ENCODE results near the gene ELAVL2.

ELAVL2 gene

GRCh38 chr9:23799521-23799920 is 26.5 kb downstream of the ELAVL2 start:
- no peak for TF ChIP-seq ZFX (IDR thresholded peaks at IDR 0.05; ENCODE audit: borderline replicate concordance)
- no peak for TF ChIP-seq CTCF (IDR thresholded peaks at IDR 0.05)
- no peak overlapping the region for H3K27ac ChIP-seq

GRCh38 chr9:23798325-23798724 is 27.7 kb downstream of the ELAVL2 start:
- no peak overlapping the region for H3K27ac ChIP-seq
- TF ChIP-seq CTCF (IDR thresholded peaks at IDR 0.05) (no peak), ZFX (IDR thresholded peaks at IDR 0.05; ENCODE audit: borderline replicate concordance) (no peak)

DNA sequence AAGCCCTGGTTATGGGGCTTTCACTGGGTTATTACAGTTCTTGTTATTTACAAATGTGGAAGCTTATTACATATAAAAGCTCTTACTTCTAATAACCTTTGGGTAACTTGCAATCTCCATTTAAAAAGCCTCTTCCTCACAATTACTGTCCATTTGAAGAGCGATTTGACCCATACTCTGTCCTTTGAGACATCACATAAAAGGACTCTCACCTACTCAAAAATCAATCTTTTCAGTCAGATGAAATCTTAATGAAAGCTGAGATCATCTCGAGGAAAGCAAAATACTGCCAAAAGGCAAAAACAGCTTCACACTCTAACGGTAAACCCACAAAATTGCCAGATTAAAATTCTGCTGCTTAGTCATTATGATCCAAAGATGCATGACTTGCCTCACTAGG is 29.8 kb downstream of the ELAVL2 start:
- no peak for TF ChIP-seq ZFX (IDR thresholded peaks at IDR 0.05; ENCODE audit: borderline replicate concordance)
- no peak for TF ChIP-seq CTCF (IDR thresholded peaks at IDR 0.05)
- no peak overlapping the region for H3K27ac ChIP-seq

DNA sequence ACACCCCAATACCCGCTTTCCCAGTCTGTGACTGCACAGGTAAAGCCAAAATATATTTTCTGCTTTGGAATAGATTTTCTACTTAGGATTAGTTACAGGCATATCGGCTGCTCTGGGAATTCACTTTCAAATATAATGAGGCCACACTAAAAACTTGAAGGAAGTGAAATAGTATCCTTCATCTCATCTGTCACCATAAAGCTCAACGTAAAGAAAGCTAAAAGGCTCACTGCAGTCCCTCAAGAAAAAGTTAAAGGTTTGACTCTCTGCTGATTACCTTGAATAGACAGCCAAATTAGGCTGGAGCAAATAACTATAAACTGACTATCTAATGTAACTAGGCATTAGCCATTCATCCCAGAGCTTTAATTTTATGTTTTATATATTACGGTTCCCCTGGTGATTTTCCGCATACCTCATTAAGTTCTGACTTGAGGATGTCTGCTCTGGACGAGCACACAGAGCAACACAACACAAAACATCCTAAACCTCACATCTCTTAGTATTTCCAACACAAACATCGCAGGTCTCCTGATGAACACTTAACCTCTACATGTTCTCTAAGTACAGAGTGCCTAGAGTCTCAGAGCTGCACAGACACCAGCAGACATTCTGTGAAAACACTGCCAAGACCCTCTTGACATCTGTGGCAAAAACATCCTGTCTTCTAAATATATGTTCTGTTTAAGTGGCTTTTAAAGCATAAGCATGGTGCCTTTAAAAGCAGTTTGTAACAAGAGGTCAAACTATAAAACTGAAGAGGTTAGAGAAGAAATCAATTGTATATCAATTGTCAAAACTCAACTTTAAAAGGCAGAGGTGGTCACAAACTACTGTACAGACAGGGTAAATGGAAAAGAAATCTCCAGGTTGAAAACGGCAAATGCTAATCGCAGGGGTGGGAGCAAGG is 35.4 kb downstream of the ELAVL2 start:
- TF ChIP-seq CTCF (IDR thresholded peaks at IDR 0.05): no peak
- no peak for TF ChIP-seq ZFX (IDR thresholded peaks at IDR 0.05; ENCODE audit: borderline replicate concordance)
- no peak overlapping the region for H3K27ac ChIP-seq

DNA sequence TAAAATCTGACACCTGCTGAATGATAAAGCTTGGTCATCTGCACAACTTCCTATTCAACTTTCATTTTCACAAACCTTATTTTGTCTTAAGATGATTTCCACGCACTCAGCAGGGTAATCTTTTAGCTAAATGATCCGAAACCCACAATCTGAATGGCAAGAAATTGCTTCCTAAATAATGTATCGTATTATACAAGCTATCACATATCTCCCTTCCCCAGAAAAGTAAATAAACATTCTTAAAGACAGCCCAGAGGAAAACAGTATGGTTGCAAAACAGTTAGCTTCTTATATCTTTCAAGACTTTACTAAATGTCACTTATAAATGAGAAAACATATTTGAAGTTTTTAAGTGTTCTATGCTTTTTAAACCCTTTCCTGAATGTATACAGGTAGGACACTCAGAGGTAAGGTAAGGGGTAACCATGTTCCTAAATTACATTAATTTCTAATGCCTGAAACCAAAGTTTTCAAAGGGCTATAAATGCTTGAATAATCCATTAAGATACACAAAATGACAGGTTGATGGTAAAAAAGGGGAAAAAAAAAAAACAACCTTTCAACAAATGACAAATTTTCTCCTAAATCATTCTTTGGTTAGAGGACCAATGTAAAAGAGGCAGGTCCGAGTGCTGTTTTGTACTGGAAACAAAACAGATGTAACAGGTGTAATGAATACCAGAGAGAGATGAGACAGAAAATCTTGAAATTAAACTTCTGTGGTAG is 36.3 kb downstream of the ELAVL2 start:
- no peak overlapping the region for H3K27ac ChIP-seq
- TF ChIP-seq CTCF (IDR thresholded peaks at IDR 0.05): no peak
- TF ChIP-seq ZFX (IDR thresholded peaks at IDR 0.05; ENCODE audit: borderline replicate concordance): no peak

- no peak overlapping the region for H3K27ac ChIP-seq
- 0 out of 2 replicates have a peak, but pooled peaks have one; percentile 23 for TF ChIP-seq CTCF (IDR thresholded peaks at IDR 0.05)
- TF ChIP-seq ZFX (IDR thresholded peaks at IDR 0.05; ENCODE audit: borderline replicate concordance): no peak
Observed at GRCh38 chr9:23784962-23785361, 41.1 kb downstream of the ELAVL2 start.

DNA sequence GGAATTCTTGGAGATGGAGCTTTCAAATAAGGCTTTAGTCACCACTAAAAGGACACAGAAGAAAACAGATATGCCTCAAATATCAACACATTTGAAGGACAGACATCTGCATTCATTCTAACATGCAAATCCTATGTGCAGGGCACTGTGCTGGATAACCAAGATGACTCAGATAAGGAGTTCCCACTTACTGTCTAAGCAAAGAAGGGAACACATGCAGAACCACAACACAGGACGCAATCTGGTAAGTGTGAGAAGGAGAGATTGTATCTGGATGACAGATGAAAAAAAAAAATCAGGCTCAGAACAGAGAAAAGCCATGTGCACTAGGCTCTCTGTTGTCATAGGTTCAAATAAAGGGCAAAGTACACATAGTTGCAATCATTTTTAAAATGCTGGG is 42.5 kb downstream of the ELAVL2 start:
- TF ChIP-seq ZFX (IDR thresholded peaks at IDR 0.05; ENCODE audit: borderline replicate concordance): no peak
- TF ChIP-seq CTCF (IDR thresholded peaks at IDR 0.05): no peak
- no peak overlapping the region for H3K27ac ChIP-seq

Data from 22Rv1 (cell line).